IPS DF 19.7 (cell line): Measurements from ENCODE around the gene SOX2.

Experiments
- DNase-seq: peaks from one replicate; pipeline ENCODE4 v3.0.0-alpha.2; 2013; ENCODE audit warnings: low read depth, low spot score

The SOX2 gene

GRCh38 chr3:181711325-181712135, at the start of gene SOX2:
Gene SOX2, plus strand, starts transcription at chr3:181711925. Its CDS starts 436 bp downstream, at chr3:181712361.
- no peak for DNase-seq

- DNase-seq, result no peak
These were observed 28.2 kb upstream of the SOX2 start for GRCh38 chr3:181683563-181683962.

GRCh38 chr3:181687190-181687589, 24.5 kb upstream of the SOX2 start:
- no peak for DNase-seq

- no peak for DNase-seq
These were observed 24.0 kb upstream of the SOX2 start for GRCh38 chr3:181687731-181688130.

- DNase-seq, result no peak
These were observed 22.2 kb upstream of the SOX2 start for GRCh38 chr3:181689546-181689945.

- DNase-seq, result no peak
These were observed 21.0 kb upstream of the SOX2 start for GRCh38 chr3:181690769-181691168.

GRCh38 chr3:181691901-181692300, 19.8 kb upstream of the SOX2 start:
- no peak for DNase-seq

GRCh38 chr3:181692311-181693145, 19.2 kb upstream of the SOX2 start:
- DNase-seq, result no peak

GRCh38 chr3:181693280-181693679, 18.4 kb upstream of the SOX2 start:
- no peak for DNase-seq

- DNase-seq, result no peak
These were observed 16.7 kb upstream of the SOX2 start for GRCh38 chr3:181694805-181695660.

GRCh38 chr3:181695661-181696491, 15.8 kb upstream of the SOX2 start:
- no peak for DNase-seq

GRCh38 chr3:181696626-181697230, 15.0 kb upstream of the SOX2 start:
- DNase-seq, result no peak

- DNase-seq, result no peak
These were observed 13.3 kb upstream of the SOX2 start for GRCh38 chr3:181698263-181698954.

GRCh38 chr3:181699171-181699903, 12.4 kb upstream of the SOX2 start:
- DNase-seq, result no peak

- no peak for DNase-seq
These were observed 11.3 kb upstream of the SOX2 start for GRCh38 chr3:181700168-181701087.

- no peak for DNase-seq
These were observed 10.6 kb upstream of the SOX2 start for GRCh38 chr3:181701096-181701495.

- DNase-seq, result no peak
These were observed 7.9 kb upstream of the SOX2 start for GRCh38 chr3:181703601-181704420.
